HepG2 (cell line): ENCODE data around the gene TEF. TPM values are rescaled to one million over a fixed set of nuclear protein-coding genes. Genes with fewer than 3 reads are reported as not detected.

Experiments used
- ATAC-seq: fragments of 200-7000 bp; cut with Tn5 transposase; 3 replicates; pipeline ENCODE4 v1.9.1; 2020; ENCODE audit warnings: mild to moderate bottlenecking, moderate library complexity
- BruUV-seq: library from RNA; stranded (reverse); fragments of 400-500 nt; replicated peaks from 2 replicates; lab custom pipeline; 2021; lab: Mats Ljungman, UMichigan
- CTCF ChIA-PET: fragments of 300-600 bp; formaldehyde crosslinking; extraction: SDS; loops from one replicate; lab custom pipeline; 2021; ENCODE audit warnings: low total read pairs, inconsistent platforms, low intra/inter-chr PET ratio; lab: Yijun Ruan, JAX
- POLR2A ChIA-PET: fragments of 350-600 bp; sonication (Branson Sonifier 250); formaldehyde crosslinking; loops from one replicate; lab custom pipeline; 2020; ENCODE audit warnings: antibody characterized with exemption, inconsistent platforms; lab: Yijun Ruan, JAX
- DNase-seq: peaks from one replicate; pipeline ENCODE4 v3.0.0-alpha.2; 2015; ENCODE audit warnings: low spot score
- FAIRE-seq: peaks from 3 replicates; lab custom pipeline; 2011; peaks lifted over from hg19 to GRCh38; lab: Jason Lieb, UNC
- H2AFZ ChIP-seq: one replicate; pipeline ENCODE4 v1.6.1; 2011; ENCODE audit warnings: low read length, inconsistent platforms
- H3K27ac ChIP-seq: fragments of 300-600 bp; 3 replicates; pipeline ENCODE4 v1.8.0; 2011; ENCODE audit warnings: mixed run types, mild to moderate bottlenecking, mixed read lengths, low read length, inconsistent platforms; ENCODE audit not compliant: insufficient read depth; ENCODE audit errors: extremely low read length
- H3K27me3 ChIP-seq, 2 experiments: fragments of 200-600 bp in 1 of 2; 2 replicates in 1 of 2; 3 replicates in 1 of 2; pipeline versions ENCODE4 v1.6.0 to v1.8.0; 2011; ENCODE audit warnings: low read length in 2 of 2, mild to moderate bottlenecking in 2 of 2, moderate library complexity in 2 of 2, inconsistent platforms in 1 of 2; ENCODE audit not compliant: insufficient read depth in 2 of 2, control insufficient read depth in 1 of 2
- H3K36me3 ChIP-seq, 2 experiments: fragments of 200-600 bp in 1 of 2; replicated peaks in 1 of 2; 2 replicates in 1 of 2; 3 replicates in 1 of 2; pipeline versions ENCODE4 v1.5.1 to v1.8.0; 2011; ENCODE audit warnings: low read length in 2 of 2, inconsistent platforms in 1 of 2; ENCODE audit not compliant: insufficient read depth in 2 of 2, control insufficient read depth in 1 of 2
- H3K4me1 ChIP-seq: 2 replicates; pipeline ENCODE4 v1.5.1; 2012; ENCODE audit warnings: low read length, inconsistent platforms; ENCODE audit not compliant: insufficient read depth
- H3K4me2 ChIP-seq: 2 replicates; pipeline ENCODE4 v1.6.0; 2011; ENCODE audit warnings: low read depth, low read length, inconsistent platforms
- H3K4me3 ChIP-seq, 3 experiments: fragments of 200-600 bp in 1 of 3; sonication (generic), shearing (Covaris generic) in 1 of 3; replicated peaks in 1 of 3; 2 replicates each; pipeline ENCODE4 v1.5.1; 2011 to 2016; ENCODE audit warnings: low read length in 3 of 3, inconsistent platforms in 2 of 3, low read depth in 2 of 3, mild to moderate bottlenecking in 2 of 3, control low read depth in 1 of 3, mixed read lengths in 1 of 3; ENCODE audit not compliant: insufficient read depth in 1 of 3
- H3K79me2 ChIP-seq: one replicate; pipeline ENCODE4 v1.6.1; 2011; ENCODE audit warnings: low read length, inconsistent platforms; ENCODE audit not compliant: insufficient read depth
- H3K9ac ChIP-seq: 2 replicates; pipeline ENCODE4 v1.6.0; 2011; ENCODE audit warnings: mild to moderate bottlenecking, low read depth, low read length, inconsistent platforms; ENCODE audit not compliant: insufficient read depth
- H3K9me3 ChIP-seq: 2 replicates; pipeline ENCODE4 v1.5.1; 2012; ENCODE audit warnings: mild to moderate bottlenecking, low read length
- H4K20me1 ChIP-seq: 2 replicates; pipeline ENCODE4 v1.6.0; 2011; ENCODE audit warnings: inconsistent platforms, mild to moderate bottlenecking, low read length, moderate library complexity; ENCODE audit not compliant: insufficient read depth
- BRD4 ChIP-seq: sonication (generic); formaldehyde crosslinking; IDR thresholded peaks from 2 replicates; pipeline ENCODE4 v1.4.0; 2020; ENCODE audit warnings: missing genetic modification reagents
- HOXD1 ChIP-seq: sonication (generic); formaldehyde crosslinking; IDR thresholded peaks from 2 replicates; pipeline ENCODE4 v1.5.0; 2020; ENCODE audit warnings: missing genetic modification reagents
- KAT7 ChIP-seq: IDR thresholded peaks from 2 replicates; pipeline ENCODE4 v1.6.1; 2018; ENCODE audit warnings: borderline replicate concordance, missing compliant biosample characterization
- KDM5A ChIP-seq: fragments of 200-600 bp; sonication (generic); IDR thresholded peaks from 2 replicates; pipeline ENCODE4 v1.7.0; 2018; ENCODE audit warnings: antibody characterized with exemption, mild to moderate bottlenecking, low read length, borderline replicate concordance
- NFIC ChIP-seq: IDR thresholded peaks from 2 replicates; pipeline ENCODE4 v1.6.1; 2012; ENCODE audit warnings: mild to moderate bottlenecking, low read length, inconsistent platforms
- POLR2A ChIP-seq, 2 experiments: IDR thresholded peaks; 2 replicates each; pipeline ENCODE4 v1.6.1; 2011; ENCODE audit warnings: low read depth in 2 of 2, low read length in 2 of 2, mild to moderate bottlenecking in 1 of 2, moderate library complexity in 1 of 2; ENCODE audit not compliant: insufficient read depth in 1 of 2
- POLR2AphosphoS2 ChIP-seq: IDR thresholded peaks from 2 replicates; pipeline ENCODE4 v1.6.1; 2011; ENCODE audit warnings: low read depth, low read length, improper control_type of control experiment
- POLR2AphosphoS5 ChIP-seq: IDR thresholded peaks from 2 replicates; pipeline ENCODE4 v1.6.1; 2012; ENCODE audit warnings: low read depth, low read length
- POLR2G ChIP-seq: fragments of 200-400 bp; formaldehyde crosslinking; IDR thresholded peaks from 2 replicates; pipeline ENCODE4 v1.6.1; 2018; ENCODE audit warnings: mild to moderate bottlenecking, low read depth, low read length, moderate library complexity
- RBM22 ChIP-seq: fragments of 200-400 bp; formaldehyde crosslinking; optimal IDR thresholded peaks from 2 replicates; pipeline ENCODE3; 2017; ENCODE audit warnings: mild to moderate bottlenecking, low read length, moderate library complexity
- SALL1 ChIP-seq: sonication (generic); formaldehyde crosslinking; IDR thresholded peaks from 2 replicates; pipeline ENCODE4 v1.8.0; 2022; ENCODE audit warnings: mild to moderate bottlenecking, missing genetic modification reagents
- ZBTB20 ChIP-seq: sonication (generic); formaldehyde crosslinking; IDR thresholded peaks from 2 replicates; pipeline ENCODE4 v1.8.1; 2023; ENCODE audit warnings: missing genetic modification reagents, low read depth, mild to moderate bottlenecking, borderline replicate concordance
- ZKSCAN8 ChIP-seq: IDR thresholded peaks from 2 replicates; pipeline ENCODE4 v1.6.1; 2016; ENCODE audit warnings: borderline replicate concordance, missing genetic modification reagents, missing compliant biosample characterization
- ZNF335 ChIP-seq: sonication (generic); formaldehyde crosslinking; IDR thresholded peaks from 2 replicates; pipeline ENCODE4 v1.4.0; 2020; ENCODE audit warnings: missing genetic modification reagents
- ZNF770 ChIP-seq: sonication (generic); formaldehyde crosslinking; IDR thresholded peaks from 2 replicates; pipeline ENCODE4 v1.5.0; 2020; ENCODE audit warnings: mild to moderate bottlenecking, missing genetic modification reagents
- WGBS: methylation state at CpG from one replicate; pipeline ENCODE4 v1.1.6; 2017; ENCODE audit warnings: low lambda C conversion rate; 5-methylcytosine and 5-hydroxymethylcytosine counted together
- in situ Hi-C: cut with HindIII; loops from 2 replicates; pipeline ENCODE4 v1.10.0; 2017; ENCODE audit warnings: low pct_unique_long_range_greater_than_20kb; ENCODE audit not compliant: extremely low pct_ligation_motif_present
- intact Hi-C: fragments of 100-400 bp; cut with micrococcal nuclease; formaldehyde crosslinking; loops from one replicate; pipeline ENCODE4 v1.10.0; 2022; ENCODE audit not compliant: unreplicated experiment
- polyA plus RNA-seq, 8 experiments: library from polyadenylated mRNA; depleted of rRNA in 3 of 8; stranded (reverse) in 7 of 8; unstranded in 1 of 8; fragments of >200 nt; fragmentation: Illumina TruSeq in 4 of 8; extraction: Trizol in 4 of 8; gene quantifications; 2 replicates each; pipeline versions ENCODE4 v1.2.1 to v1.2.3, GENCODE V29; 2011 to 2016; ENCODE audit warnings: low read depth in 4 of 8, missing spikeins in 1 of 8, mixed read lengths in 1 of 8; ENCODE audit not compliant: insufficient read depth in 1 of 8
- total RNA-seq, 5 experiments: library from RNA; depleted of rRNA; stranded (reverse); fragments of >200 nt; fragmentation: Illumina TruSeq; extraction: Trizol; gene quantifications; 2 replicates each; pipeline ENCODE4 v1.2.3, GENCODE V29; 2016; ENCODE audit warnings: low read depth in 1 of 5
- TF ChIP-seq, protein P1 (sequence below): sonication (generic); formaldehyde crosslinking; IDR thresholded peaks from 2 replicates; pipeline ENCODE4 v1.8.1; 2023; ENCODE audit warnings: mild to moderate bottlenecking, missing genetic modification reagents

Gene TEF
- total and polyA plus RNA-seq, 2 of the 13 experiments (the other 11 are each of a cell fraction or from before 2014, with no cell fraction given): 7.6 to 11.2 TPM

DNA sequence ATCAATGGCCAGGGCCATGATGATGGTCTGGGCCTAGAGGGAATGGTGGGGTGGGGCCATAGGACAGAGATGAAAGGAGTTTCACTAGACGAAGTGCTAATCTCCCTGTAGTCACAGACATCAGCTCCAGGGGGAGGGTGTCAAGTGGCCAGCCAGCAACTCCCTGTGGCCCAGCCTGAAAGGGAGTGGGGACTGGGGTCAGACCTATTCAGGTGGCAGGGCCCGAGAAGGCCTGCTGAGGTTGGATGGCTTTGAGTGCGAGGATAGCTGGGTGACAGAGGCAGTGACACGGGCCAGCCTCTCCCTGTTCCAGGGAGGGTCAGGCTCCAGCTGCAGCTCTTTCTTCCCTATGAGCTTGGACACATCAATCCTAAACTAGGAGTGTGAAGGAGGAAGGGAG is 53.8 kb downstream of the TEF start:
- Histone ChIP-seq H3K4me3 (no peak overlapping the region), H3K9ac (no peak overlapping the region), H3K4me1 (peaks cover 23% of the 10 kb centered on the region), H3K27ac (no peak overlapping the region), H3K4me2 (no peak overlapping the region), H2AFZ (no peak overlapping the region), H3K9me3 (no peaks in the 10 kb centered on the region), H4K20me1 (peaks cover 25% of the 10 kb centered on the region), H3K27me3 (no peaks in the 10 kb centered on the region), H3K36me3 (peaks cover 17 to 43% of the 10 kb centered on the region in 2 experiments; a peak in 4 of 5 replicates), H3K79me2 (peaks cover 15% of the 10 kb centered on the region)
- BruUV-seq: no TSS peak
- ChIA-PET POLR2A (interaction anchor here (1.1 kb wide), 1 partner anchor 11 kb away, joined by 6 read pairs; the partner anchor contains the start of gene TOB2), CTCF (no interaction called here)
- intact Hi-C loops: no loop called here
- no peak for ATAC-seq
- no peak for DNase-seq
- in situ Hi-C loops: no loop called here
- WGBS: 95% methylated on average over 4 of the region's 4 CpGs
- no peak for FAIRE-seq
- TF ChIP-seq POLR2A (IDR thresholded peaks at IDR 0.05; ENCODE audit: insufficient read depth in 1 of 2, low read depth in 2 of 2, low read length in 2 of 2): peak in 1 of 2 experiments; percentile 27; a peak in 1 of 4 replicates
- peak; percentile 42; the same call in 1 of the 2 replicates for TF ChIP-seq POLR2AphosphoS5
- peak; percentile 87 for TF ChIP-seq RBM22
- TF ChIP-seq SALL1 (CRISPR knock-in tag): no peak
- TF ChIP-seq KDM5A: no peak
- TF ChIP-seq, all 625 proteins: peak for 3

- intact Hi-C loops (no loop called here), in situ Hi-C loops (no loop called here)
- Histone ChIP-seq H3K27ac (no peak overlapping the region), H3K36me3 (peaks cover 17 to 43% of the 10 kb centered on the region in 2 experiments; a peak in 4 of 5 replicates), H3K9ac (no peak overlapping the region), H3K4me1 (peaks cover 23% of the 10 kb centered on the region), H2AFZ (no peak overlapping the region), H3K27me3 (no peaks in the 10 kb centered on the region), H3K4me2 (no peak overlapping the region), H3K4me3 (no peak overlapping the region), H4K20me1 (peaks cover 25% of the 10 kb centered on the region), H3K9me3 (no peaks in the 10 kb centered on the region), H3K79me2 (peaks cover 21% of the 10 kb centered on the region)
- no TSS peak for BruUV-seq
- WGBS: 96% methylated on average over 22 of the region's 23 CpGs
- ATAC-seq (no peak), FAIRE-seq (no peak), DNase-seq (no peak)
- ChIA-PET POLR2A (interaction anchor here (1.1 to 1.7 kb wide), 3 partner anchors 9 to 12 kb away, joined by 4 to 6 read pairs (median 5); partner anchors contain the start of gene TOB2), CTCF (no interaction called here)
- no peak for TF ChIP-seq ZNF335 (CRISPR knock-in tag)
- TF ChIP-seq POLR2AphosphoS2: no peak
- no peak for TF ChIP-seq ZKSCAN8
- TF ChIP-seq POLR2G: no peak
- no peak for TF ChIP-seq KAT7
- TF ChIP-seq ZBTB20 (CRISPR knock-in tag): no peak
- no peak for TF ChIP-seq ZNF770 (CRISPR knock-in tag)
- no peak for TF ChIP-seq NFIC
- no peak for TF ChIP-seq HOXD1 (CRISPR knock-in tag)
- TF ChIP-seq, protein P1, sequence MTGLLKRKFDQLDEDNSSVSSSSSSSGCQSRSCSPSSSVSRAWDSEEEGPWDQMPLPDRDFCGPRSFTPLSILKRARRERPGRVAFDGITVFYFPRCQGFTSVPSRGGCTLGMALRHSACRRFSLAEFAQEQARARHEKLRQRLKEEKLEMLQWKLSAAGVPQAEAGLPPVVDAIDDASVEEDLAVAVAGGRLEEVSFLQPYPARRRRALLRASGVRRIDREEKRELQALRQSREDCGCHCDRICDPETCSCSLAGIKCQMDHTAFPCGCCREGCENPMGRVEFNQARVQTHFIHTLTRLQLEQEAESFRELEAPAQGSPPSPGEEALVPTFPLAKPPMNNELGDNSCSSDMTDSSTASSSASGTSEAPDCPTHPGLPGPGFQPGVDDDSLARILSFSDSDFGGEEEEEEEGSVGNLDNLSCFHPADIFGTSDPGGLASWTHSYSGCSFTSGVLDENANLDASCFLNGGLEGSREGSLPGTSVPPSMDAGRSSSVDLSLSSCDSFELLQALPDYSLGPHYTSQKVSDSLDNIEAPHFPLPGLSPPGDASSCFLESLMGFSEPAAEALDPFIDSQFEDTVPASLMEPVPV: no peak
- TF ChIP-seq BRD4 (CRISPR knock-in tag): no peak
Measured at GRCh38 chr22:41436322-41437113, 54.8 kb downstream of the TEF start.
